Heart right ventricle (tissue), 16 donors: ENCODE measurements around the gene TSHZ1. TPM values are rescaled to one million over a fixed set of nuclear protein-coding genes. Genes with fewer than 3 reads are reported as not detected.
A peak's percentile ranks its signal among the peaks of the same experiment; 100 is the strongest.

ENCODE experiments used
- ATAC-seq, 8 donors: fragments of 200-7000 bp; cut with Tn5 transposase; one replicate each; pipeline ENCODE4 v1.9.1; 2020; ENCODE audit warnings: mild to moderate bottlenecking in 8 of 8, moderate library complexity in 8 of 8, moderate number of reproducible peaks in 1 of 8
- DNase-seq, 2 donors: peaks; one replicate each; pipeline ENCODE4 v3.0.0-alpha.2; 2020
- H3K27ac ChIP-seq, 10 donors: fragments of 200-600 bp; sonication (generic) in 2 of 10; one replicate each; pipeline versions ENCODE4 v1.5.0 to v1.8.0; 2020 to 2022; ENCODE audit warnings: mild to moderate bottlenecking in 3 of 10
- H3K27me3 ChIP-seq, 7 donors: fragments of 200-600 bp; one replicate each; pipeline ENCODE4 v1.8.0; 2021 to 2022; ENCODE audit warnings: mild to moderate bottlenecking in 2 of 7
- H3K36me3 ChIP-seq, 9 donors: fragments of 200-600 bp; sonication (generic) in 1 of 9; one replicate each; pipeline versions ENCODE4 v1.5.0 to v1.8.0; 2020 to 2022; ENCODE audit warnings: mild to moderate bottlenecking in 2 of 9
- H3K4me1 ChIP-seq, 9 donors: fragments of 200-600 bp; sonication (generic) in 1 of 9; one replicate each; pipeline versions ENCODE4 v1.5.0 to v1.8.0; 2020 to 2022; ENCODE audit warnings: mild to moderate bottlenecking in 4 of 9
- H3K4me3 ChIP-seq, 10 donors: fragments of 200-600 bp; sonication (generic) in 2 of 10; one replicate each; pipeline versions ENCODE4 v1.5.0 to v1.8.0; 2020 to 2022; ENCODE audit warnings: mild to moderate bottlenecking in 7 of 10, moderate library complexity in 2 of 10
- H3K9me3 ChIP-seq, 11 donors: fragments of 200-600 bp in 10 of 11; sonication (generic) in 2 of 11; one replicate each; pipeline versions ENCODE4 v1.5.0 to v1.8.0; 2013 to 2022; ENCODE audit warnings: mild to moderate bottlenecking in 2 of 11, control low read depth in 1 of 11, moderate library complexity in 1 of 11
- CTCF ChIP-seq, 9 donors: fragments of 200-600 bp; sonication (generic) in 2 of 9; IDR thresholded peaks; one replicate each; pipeline versions ENCODE4 v1.5.0 to v1.8.0; 2021 to 2022; ENCODE audit warnings: antibody characterized with exemption in 9 of 9, mild to moderate bottlenecking in 5 of 9, moderate library complexity in 1 of 9
- whole genome bisulfite sequencing, 2 donors: extraction: QIAGEN DNeasy Blood & Tissue Kit; methylation state at CpG; one replicate each; pipeline ENCODE4 v1.1.7; 2013; ENCODE audit warnings: inconsistent platforms in 1 of 2; 5-methylcytosine and 5-hydroxymethylcytosine counted together
- intact Hi-C, 10 donors: fragments of 100-400 bp; cut with DNase I; formaldehyde crosslinking; loops; one replicate each; pipeline versions ENCODE4 v1.11.1 to v1.14.2; 2022
- polyA plus RNA-seq, 2 donors: library from polyadenylated mRNA; stranded (reverse); fragments of 200-250 nt; gene quantifications; one replicate each; pipeline ENCODE4 v1.2.3, GENCODE V29; 2013
- total RNA-seq, 10 donors: library from RNA; stranded (reverse); fragmentation: NEBNext Ultra II Directional in 3 of 10; extraction: Animal tissue kit (Norgen Biotek cat#: 25700) in 3 of 10; gene quantifications; one replicate each; pipeline versions ENCODE4 v1.2.1 to v1.2.4, GENCODE V29; 2021 to 2023
- donor health status: Arrhythmogenic right ventricular cardiomyopathy.
- donor health status: ischemic (EF 13 %, LVEDD 7.1; RV severe dilation, severe dysfunction).
- donor health status: healthy with polysubstance abuse.
- donor health status: DM: no; HTN: yes; CAD: no.
- donor health status: DM: no; HTN: no; CAD: no.
- donor health status: ischemic (EF 25% LVEDD 6.9; RV normal size, moderate dysfunction).
- donor health status: ischemic (EF 25% LVEDD 5.7; RV mildly dilated, moderate dysfunction).
- donor health status: healthy.
- donor health status: DM: yes; HTN: yes; CAD: no.
- donor health status: Ischemic cardiomyopathy.
- donor health status: ischemic (EF 35%, LVEDD 5.7; RV mildly dilated, moderate dysfunction).
- donor health status: nonischemic (EF 11% LVEDD 7.7; RV severe dilation, severe dysfunction).
- donor health status: DM: yes; HTN: yes; CAD: no.
- donor health status: PGD.
- donor health status: ischemic (EF 29% LVEDD 5.4; RV normal size, mild dysfunction).
- donor health status: nonischemic (EF 23%, LVEDD 6.1; RV moderate dilation, normal function).

Gene TSHZ1
- total and polyA plus RNA-seq, 12 donors, result 4.8 to 22.9 (median 17.6) TPM

GRCh38 chr18:75246721-75247610 is 36.4 kb downstream of the TSHZ1 start:
- no peak for TF ChIP-seq CTCF (IDR thresholded peaks at IDR 0.05)
- DNase-seq (no peak), ATAC-seq (peak in 4 of 8 donors; percentile 14 to 25 (median 18))
- 51 to 69% methylated on average over 10 of the region's 10 CpGs for WGBS, 2 donors
- H3K4me1 ChIP-seq, result peaks cover 4 to 54% (median 35%) of the 10 kb centered on the region in 9 donors
- H3K9me3 ChIP-seq, result no peaks in the 10 kb centered on the region
- no peaks in the 10 kb centered on the region for H3K27me3 ChIP-seq
- peak overlapping the region in 9 of 10 donors; percentile 14 to 52 (median 40) for H3K4me3 ChIP-seq
- intact Hi-C loops, result loop anchor here in 6 of 10 donors (2.0 to 5.0 kb wide), 2 partner anchors 34 to 35 kb away; partner anchors contain the start of gene TSHZ1 (in 5 of the 6)
- H3K36me3 ChIP-seq, result no peaks in the 10 kb centered on the region
- H3K27ac ChIP-seq, result peak overlapping the region; percentile 14 to 85 (median 76)

GRCh38 chr18:75247611-75248421 is 37.2 kb downstream of the TSHZ1 start:
- Histone ChIP-seq H3K27me3 (no peaks in the 10 kb centered on the region), H3K9me3 (no peaks in the 10 kb centered on the region), H3K4me3 (peak overlapping the region in 9 of 10 donors; percentile 14 to 52 (median 40)), H3K4me1 (peaks cover 4 to 63% (median 39%) of the 10 kb centered on the region in 9 donors), H3K27ac (peak overlapping the region; percentile 14 to 85 (median 76)), H3K36me3 (no peaks in the 10 kb centered on the region)
- WGBS, 2 donors, result 33 to 42% methylated on average over 8 of the region's 8 CpGs
- DNase-seq (peak in 1 of 2 donors; percentile 20), ATAC-seq (peak in 7 of 8 donors; percentile 37 to 78 (median 61))
- intact Hi-C loops, result loop anchor here in 6 of 10 donors (2.0 to 5.0 kb wide), 2 partner anchors 35 to 36 kb away; partner anchors contain the start of gene TSHZ1 (in 5 of the 6)
- TF ChIP-seq CTCF (IDR thresholded peaks at IDR 0.05), result no peak

DNA sequence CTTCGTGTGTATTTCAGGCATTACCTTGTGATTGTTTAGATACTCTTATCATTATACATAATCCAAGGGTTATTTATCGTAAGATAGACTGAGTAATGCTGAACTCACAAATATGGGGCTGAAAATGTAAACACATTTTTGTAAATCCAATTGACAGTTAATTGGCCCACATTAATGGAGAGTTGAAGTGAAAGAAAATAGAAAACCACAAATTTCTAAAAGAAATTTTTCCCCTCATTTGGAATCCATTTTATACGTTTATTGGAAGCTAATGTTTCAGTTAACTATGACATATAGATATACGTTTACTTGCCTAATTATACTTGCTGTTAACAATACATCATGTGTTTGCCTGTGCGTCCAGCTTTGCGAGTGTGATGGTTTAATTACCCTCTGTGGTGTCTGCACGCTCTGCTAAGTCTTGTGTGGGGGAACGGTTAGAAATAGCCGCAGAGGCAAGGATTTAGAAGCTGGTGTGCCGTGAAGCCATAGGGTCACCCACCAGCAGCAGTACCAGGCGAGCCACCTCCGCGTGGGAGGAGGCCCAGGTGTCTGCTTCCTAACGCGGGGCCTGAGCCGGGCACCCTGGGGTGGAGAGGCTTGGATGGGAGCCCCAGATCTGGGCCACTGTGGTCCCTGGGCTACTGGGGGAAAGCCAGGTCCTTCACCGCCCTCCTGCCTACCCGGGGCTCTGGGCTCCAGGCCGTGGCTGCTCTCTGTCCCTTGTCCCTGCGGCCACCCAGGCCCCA is 38.0 kb downstream of the TSHZ1 start:
- ATAC-seq, result peak in 2 of 8 donors; percentile 13 to 43
- Histone ChIP-seq H3K4me3 (peak overlapping the region in 8 of 10 donors; percentile 14 to 52 (median 42)), H3K27me3 (no peaks in the 10 kb centered on the region), H3K27ac (peak overlapping the region; percentile 14 to 85 (median 76)), H3K9me3 (no peaks in the 10 kb centered on the region), H3K36me3 (no peaks in the 10 kb centered on the region), H3K4me1 (peaks cover 4 to 71% (median 46%) of the 10 kb centered on the region in 9 donors)
- intact Hi-C loops, result loop anchor here in 5 of 10 donors (5.0 kb wide), 1 partner anchor 36 kb away; the partner anchor contains the start of gene TSHZ1 (in 5 of the 5)
- TF ChIP-seq CTCF (IDR thresholded peaks at IDR 0.05), result no peak
- DNase-seq, result no peak
- 86 to 91% methylated on average over 20 of the region's 20 CpGs for WGBS, 2 donors
